Activated CD4-positive, CD25-positive, alpha-beta regulatory T cell treated with anti-CD3 and anti-CD28 coated beads, Interleukin-2, amount 50 U/mL, for 72 hours (primary cell): Measurements from ENCODE around the gene SCAMP1.

Experiments used
- DNase-seq: peaks from one replicate; pipeline ENCODE4 v3.0.0; 2021

SCAMP1 gene

DNA sequence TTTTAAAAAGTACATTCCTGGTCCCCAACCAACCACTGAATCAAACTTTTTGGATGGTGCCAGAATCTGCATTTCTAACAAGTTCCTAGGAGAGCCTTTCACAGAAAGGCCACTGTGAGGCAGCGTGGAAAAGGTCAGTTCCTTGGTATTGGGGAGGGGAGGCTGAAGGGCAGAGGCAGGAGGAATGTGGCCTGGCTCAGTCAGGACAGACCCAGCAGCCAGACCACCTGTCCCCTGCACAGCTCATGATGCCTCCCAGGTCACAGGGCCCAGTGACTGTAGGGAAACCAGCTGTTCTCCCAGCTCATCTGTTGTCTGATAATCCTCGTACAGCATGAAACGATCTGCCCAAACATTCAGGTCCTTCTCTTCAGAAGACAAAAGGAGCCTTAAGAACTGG is 155.3 kb downstream of the SCAMP1 start:
- DNase-seq, result no peak

DNA sequence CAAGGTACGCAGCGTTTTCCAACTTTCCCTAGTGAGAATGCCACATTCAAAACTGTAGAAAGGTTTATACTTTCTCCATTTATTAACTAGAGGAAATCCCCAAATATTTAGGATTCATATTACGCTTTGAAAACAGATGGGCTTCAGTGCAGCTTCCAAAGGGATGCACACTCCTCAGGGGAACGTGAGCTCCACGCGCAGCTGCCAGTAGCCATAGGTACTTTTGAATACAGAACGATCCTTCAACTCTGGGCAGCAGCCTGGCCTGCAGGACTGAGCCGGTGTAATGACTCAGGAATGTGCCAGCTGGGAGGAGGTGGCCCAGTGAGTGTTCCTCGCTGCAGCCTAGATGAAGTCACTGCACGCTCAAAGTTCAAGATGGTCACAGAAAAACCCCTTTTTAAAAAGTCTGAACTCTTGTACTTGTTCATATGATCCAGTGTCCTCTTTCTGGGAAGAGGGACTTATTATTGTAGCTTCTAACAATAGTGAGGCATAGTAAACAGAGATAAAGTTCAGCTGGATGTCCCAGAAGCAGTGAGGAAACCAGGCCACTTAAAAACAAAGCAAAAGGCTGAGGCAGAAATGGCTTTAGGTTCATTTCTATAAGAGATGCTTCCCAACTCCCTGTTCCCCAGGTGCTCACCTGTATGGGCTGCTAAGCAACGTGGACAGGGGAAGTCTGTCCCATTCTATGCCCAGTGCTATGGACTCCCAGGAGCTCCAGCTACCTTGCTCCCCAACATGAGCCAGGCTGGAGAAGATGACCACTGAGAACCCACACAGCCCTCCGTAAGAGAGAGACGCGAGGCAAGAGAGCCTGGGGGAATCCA is 158.2 kb downstream of the SCAMP1 start:
- DNase-seq, result no peak

GRCh38 chr5:78519198-78519941 is 159.0 kb downstream of the SCAMP1 start:
- no peak for DNase-seq

- no peak for DNase-seq
Measured at GRCh38 chr5:78521455-78521854, 161.0 kb downstream of the SCAMP1 start.

GRCh38 chr5:78522476-78523260 is 162.3 kb downstream of the SCAMP1 start:
- no peak for DNase-seq

GRCh38 chr5:78523314-78524193 is 163.1 kb downstream of the SCAMP1 start:
- DNase-seq, result no peak

DNA sequence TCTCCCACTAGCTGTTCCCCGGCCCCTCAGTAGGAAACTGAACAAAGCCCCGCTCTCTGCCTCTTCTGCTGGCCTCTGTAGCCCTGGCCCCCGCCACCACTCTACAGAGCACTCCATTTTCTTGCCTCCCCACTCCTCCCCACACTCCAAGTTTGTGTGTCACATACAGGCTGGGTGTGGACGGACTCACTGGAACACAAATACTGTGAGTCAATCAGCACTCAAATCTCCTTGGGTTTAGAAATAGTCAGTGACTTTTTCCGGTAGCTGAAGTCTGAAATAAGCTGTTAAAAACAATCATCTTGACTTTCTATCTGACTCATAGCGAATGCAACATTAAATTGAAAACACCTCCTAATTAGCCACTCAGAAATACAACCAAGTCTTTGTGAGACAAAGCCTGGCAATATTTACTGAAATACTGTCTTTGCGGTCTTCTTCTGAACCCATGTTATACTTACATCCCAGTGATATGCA is 165.7 kb downstream of the SCAMP1 start:
- DNase-seq, result no peak

- no peak for DNase-seq
Measured at GRCh38 chr5:78527054-78527859, 166.8 kb downstream of the SCAMP1 start.

GRCh38 chr5:78527925-78528324 is 167.5 kb downstream of the SCAMP1 start:
- no peak for DNase-seq
